Measurements from ENCODE around the gene FKRP.

The FKRP gene

DNA sequence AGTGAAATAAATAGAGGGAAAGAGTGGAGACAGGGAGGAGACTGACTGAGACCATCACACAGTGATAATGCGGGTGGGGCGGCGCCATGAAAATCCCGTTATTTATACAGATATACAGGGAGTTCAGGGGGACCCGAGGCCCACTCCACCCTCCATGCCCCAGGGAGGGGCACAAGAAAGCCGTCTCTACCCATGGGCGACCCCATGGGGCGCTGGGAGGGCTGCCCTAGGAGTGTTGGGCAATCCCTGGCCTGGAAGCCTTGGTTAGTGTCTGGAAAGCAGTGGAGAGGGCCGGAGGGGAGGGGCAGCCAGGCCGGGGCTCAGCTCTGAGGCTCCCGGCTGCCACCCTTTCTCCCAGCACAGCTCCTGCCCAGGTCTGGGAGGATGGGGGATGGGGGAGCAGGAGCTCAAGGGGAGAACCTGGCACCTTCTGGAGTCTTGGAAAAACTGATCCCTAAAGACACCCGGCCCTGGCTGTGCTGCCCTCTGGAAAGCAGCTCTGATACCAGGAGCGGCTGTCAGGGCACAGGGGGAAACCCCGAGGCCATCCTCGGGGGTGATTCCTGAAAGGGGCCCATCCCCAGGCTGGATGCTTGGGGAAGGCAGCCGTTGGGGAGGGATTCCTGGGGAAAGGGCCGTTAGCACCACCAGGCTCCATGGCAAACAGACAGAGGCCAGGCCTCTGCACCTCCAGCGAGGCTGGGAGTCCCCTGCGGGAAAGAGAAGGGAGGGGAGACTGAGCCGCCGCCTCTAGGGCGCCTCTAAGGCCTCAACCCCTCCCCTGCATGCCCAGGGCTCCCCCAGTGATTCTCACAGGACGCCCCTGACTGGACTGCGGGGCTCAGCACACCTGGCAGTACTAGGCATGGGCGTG lies 26.0 kb upstream of the FKRP start:
- DNase-seq, result no peak

DNA sequence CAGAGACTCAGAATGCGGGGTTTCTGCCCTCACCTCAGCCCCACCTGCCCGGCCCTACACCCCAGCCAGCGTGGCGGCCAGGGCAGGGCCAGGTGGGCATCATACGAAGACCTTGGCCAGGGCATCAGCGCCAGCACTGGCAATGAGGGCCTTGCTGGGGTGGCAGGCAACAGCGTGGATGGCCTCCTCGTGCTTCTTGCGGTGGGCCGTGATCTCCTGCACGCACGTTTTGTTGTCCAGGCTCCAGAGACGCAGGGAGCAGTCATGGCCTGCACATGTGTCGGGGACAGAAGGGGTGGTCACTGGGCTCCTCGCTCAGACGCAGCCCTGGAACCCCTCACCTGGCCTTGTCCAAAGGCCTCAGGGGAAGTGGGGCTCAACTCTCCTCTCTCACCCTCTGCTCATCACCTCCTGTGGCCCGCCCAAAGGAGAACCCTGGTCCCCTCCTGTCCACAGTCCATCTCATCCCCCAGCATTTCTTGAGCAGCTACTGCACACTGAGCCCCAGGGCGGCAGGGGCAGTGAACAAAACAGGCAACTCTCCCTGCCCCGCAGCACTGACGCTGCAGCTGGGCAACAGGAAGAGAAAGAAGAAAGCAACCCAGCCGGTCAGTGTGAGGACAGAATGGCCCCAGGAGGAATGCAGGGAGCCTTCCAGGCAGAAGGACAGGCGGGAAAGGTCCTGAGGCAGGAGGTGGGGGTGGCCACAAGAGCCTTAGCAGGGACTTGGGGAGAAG lies 25.2 kb upstream of the FKRP start:
- no peak for DNase-seq

DNA sequence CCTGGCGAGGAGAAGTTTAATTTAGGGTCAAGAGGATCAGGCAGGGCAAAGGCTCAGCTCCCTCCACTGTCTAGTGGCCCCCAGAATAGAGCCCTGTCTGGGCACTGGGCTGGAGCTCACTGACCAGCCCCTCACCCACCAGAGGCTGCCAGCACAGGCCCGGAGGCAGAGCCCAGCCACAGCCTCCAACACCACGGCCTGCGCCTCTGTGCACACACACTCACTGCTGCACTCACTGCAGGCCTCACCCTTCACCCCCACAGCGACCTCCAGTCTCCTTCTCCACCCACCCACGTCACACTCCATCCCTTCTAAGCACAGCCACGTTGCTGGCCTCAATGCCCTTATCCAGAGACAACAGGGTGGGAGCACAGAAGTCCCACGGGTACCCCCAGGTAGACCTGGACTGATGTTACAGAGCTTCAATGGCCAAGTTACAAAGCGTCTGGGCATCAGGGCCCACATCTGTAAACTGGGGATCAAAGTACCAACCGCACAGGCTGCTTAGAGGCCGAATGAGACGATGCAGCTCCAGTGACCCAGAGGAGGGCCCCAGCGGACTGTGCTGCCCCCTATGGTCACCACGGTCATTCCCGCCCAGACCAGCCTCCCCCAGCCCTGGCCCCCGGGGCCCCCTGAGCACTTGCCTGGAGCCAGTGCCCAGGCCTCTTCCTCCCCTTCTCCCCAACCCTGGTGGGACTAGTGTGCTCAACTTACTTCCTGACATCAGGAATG lies 24.4 kb upstream of the FKRP start:
- no peak for DNase-seq

DNA sequence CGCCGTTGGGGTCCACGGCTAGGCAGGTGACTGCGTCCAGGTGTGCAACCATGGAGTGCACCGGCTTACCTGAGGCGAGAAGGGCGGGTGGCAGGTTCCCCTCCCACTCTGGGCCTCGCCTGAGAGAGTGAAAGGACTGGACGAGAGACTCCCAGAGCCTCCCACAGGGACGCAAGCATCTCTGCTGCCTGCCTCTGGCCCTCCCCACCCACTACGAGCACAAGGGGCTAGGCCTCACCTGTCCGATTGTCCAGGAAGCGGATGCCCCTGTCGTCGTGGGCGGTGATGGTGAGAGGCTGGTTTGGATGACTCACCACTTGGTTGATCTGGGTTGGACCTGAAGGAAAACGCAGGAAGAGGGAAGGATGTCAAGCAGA lies 23.9 kb upstream of the FKRP start:
- no peak for DNase-seq

DNA sequence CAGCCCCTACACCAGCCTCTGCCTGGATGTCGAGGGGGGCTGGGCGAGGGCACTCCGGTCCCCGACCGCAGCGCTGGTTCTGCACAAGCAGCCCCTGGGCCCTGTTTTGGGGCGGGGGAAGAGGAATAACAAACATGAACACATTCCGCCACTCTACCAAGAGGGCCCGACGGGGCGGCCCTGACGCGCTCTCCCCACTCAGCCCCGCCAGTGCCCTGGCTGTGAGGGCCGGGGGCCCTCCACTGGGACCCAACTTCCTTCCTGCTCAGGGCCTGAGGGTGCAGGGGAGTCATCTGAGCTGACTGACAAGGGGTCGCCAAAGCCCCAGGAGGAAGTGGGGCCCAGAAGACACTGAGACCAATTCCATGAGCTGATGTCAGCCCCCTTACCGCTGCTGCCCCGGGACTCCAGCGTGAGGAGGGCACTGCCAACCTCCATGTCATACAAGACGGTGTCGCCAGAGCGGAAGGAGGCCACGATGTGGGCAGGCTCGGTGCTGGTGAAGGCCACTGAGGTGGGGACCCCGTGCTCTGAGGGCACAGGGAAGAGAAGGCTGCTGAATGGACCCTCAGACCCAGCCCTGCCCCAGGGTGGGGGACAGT lies 23.3 kb upstream of the FKRP start:
- DNase-seq, result no peak

DNA sequence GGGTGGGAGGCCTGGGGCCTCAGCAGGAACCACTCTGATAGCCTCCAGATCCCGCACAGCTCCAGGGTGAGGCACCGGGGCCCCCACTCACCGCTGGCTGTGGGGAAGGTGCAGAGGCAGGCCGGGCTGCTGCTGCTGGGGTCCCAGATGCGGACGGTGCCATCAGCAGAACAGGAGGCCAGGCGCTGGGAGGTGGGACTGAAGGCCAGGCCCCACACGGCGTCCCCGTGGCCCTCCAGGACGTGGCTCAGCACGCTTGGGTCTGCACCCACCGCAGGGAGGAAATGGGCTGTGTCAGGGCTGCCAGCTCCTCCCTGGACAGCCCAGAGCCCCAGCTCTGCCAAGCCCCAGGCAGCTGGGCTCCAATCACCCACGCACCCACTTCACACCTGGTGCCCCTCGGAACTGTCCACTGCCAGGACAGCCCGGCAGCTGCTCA lies 22.8 kb upstream of the FKRP start:
- DNase-seq, result no peak

DNA sequence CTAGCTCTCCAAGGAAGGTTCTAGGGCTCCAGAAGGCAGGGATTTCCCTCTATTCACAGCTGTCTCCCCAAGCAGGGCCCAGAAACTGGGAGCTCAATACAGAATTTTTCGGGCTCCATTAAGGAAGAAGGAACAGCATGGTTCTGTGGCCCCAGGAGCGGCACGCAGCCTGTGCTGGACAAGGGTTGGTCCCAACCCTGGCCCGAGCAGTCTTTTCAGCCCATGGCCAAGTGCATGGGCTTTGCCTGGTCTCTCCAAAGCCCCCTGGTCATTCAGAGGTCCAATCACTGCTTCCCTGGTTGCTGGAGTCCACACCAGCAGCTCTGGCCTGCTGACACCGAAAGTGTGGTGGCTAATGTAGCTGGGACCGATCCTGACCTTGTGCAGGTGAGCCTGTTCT lies 22.4 kb upstream of the FKRP start:
- DNase-seq, result no peak

DNA sequence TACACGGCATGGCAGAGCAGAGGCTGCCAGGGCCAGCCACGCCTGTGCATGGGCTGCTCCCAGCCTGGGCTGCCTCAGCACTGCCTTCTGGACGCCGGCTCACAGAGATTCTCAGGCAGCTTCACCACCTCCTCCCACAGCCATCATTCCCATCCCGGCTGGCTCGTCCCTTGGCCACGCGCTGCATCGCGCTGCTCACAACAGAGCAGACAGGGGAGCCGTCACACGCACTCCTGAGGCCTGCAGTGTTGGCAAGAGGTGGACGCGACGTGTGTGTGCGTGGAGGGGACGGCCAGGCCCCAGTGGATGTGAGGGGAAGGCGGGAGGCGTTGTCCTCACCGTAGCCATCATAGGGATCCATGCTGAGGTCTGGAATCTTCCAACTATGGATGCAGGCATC lies 21.4 kb upstream of the FKRP start:
- no peak for DNase-seq

DNA sequence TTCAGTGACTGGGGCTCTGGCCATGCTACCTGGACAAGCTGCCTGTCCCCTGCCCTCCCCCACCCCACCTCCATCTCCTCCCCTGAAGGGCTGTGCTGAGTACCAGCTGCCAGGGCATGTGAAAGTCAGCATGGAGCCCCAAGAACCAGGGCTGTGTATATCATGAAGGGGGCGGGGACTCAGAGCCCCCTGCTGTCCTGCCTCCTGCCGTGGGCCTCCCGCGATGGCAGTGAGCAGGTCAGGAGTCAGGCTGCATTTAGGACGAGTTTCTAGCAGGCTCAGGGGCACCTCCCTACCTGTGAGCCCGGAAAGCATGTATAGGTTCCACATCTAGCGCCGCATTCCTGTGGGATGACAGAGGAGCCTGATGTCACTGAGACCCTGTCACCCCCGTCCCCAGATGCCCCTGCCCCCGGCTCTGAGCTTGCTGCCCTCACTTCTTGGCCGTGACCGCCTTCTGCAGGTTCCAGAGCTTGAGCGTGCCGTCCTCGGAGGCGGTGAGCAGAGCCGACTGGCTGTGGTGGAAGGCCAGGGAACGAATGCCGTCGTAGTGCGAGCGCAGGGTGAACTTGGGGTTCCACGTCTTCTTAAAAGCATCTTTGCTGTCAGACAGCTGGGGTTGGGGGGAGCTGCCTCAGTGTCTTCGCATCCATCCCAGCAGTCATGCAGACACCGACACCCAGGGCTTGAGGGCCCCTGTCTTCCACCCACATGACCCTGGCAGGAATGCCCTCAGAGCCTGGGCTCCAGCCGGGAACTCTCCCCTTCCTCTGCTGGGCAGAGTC lies 20.6 kb upstream of the FKRP start:
- DNase-seq, result no peak

DNA sequence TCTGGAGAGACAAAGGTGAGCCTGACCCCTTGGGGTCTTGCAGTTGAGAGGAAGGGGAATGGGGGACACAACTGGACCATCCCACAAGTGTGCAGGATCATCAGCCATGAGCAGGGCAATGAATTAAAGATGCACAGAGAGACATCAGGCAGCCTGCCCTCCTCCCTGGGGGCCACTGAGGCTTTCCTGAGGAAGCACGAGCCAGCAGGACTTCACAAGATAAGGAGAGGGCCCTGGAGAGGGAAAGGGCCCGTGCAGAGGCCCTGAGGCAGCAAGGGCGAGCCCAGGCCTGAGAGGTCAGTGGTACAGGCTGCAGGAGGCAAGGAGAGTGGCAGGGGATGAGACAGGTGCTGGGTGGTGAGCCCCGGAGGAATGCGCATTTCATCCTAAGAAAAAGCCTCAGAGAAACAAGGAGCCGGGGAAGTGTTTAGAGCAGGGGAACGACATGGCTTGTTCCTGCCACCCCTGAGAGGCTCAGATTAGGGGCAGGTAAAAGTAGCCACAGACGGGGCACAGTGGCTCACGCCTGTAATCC lies 19.9 kb upstream of the FKRP start:
- no peak for DNase-seq

DNA sequence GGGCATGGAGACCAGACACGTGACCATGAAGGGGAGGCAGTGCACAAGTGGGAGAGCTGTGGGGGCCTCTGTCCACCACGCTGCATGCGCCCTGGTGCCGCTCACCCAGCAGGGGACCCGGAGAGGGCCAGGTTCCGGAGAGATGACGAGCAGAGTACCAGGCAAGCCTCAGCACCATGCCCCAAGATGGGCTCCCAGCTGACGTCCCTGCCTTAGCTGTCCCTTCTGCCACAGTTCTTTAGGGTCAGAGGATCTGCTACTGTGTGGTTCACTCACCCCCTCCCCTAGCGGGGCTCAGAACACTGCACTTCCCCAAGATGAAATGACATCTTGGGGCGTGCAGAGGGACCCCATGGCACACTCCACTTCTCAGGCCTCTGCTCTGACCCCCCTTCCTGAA lies 19.3 kb upstream of the FKRP start:
- DNase-seq, result no peak

DNA sequence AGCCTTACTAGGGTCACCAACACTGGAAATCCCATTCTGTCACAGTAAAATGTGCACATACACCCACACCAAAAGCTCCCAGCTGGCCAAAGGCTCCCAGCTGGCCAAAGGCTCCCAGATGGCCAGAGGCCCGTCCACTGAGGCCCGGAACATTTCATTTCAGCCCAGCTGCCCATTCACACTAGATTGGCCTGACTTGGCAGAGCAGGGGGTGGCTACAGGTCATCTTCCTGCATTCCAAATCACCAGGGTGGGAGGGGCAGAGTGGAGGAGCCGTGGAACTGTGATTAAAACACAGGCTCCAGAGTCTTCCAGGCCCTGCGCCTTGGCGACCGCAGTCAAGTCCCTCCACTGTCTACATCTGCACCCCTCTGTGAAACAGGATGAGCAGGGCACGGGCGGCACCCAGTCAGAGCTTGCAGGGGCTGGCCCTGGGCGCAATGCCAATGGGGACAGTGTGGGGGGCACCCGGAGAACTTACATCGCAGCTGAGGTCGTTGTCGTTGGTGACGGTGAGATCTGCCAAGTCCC lies 18.8 kb upstream of the FKRP start:
- DNase-seq, result no peak

DNA sequence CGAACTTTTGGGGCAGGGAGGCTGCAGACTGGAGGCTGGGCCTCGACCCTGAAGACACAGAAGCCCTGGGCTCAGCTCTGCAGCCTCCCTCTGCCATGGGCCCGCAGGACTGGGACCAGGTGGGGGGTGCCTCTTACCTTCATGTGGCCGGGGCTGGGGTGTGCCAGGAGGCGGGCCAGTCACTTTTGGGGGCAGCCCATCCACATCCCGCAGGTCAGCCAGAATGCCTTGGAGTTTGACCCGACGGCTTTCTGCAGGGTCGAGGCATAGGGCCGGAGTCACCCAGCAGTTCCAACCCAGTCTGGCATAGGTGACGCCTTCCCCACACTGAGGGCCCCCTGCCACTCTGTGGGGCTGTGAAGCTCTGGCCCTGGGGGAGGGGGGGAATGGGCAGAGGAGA lies 18.1 kb upstream of the FKRP start:
- no peak for DNase-seq

DNA sequence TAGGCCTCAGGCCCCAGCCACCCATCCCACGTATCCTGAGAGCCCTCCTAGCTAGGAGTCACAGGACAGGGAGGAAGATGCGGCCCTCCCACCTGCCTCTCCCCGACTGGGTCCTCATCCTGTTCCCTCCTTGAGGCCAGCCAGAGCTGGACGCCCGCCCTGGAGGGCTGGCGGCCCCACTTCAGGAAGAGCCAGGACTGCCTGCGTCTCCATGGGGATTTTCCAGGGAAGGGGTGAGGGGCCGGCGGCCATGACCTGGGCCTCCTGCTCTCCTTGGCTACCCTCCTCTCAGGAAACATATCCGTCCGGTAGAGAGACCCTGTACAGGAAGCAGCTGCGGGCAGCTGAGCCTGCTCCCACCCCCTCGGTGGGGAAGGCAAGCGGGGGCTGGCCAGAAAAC lies 17.6 kb upstream of the FKRP start:
- no peak for DNase-seq

DNA sequence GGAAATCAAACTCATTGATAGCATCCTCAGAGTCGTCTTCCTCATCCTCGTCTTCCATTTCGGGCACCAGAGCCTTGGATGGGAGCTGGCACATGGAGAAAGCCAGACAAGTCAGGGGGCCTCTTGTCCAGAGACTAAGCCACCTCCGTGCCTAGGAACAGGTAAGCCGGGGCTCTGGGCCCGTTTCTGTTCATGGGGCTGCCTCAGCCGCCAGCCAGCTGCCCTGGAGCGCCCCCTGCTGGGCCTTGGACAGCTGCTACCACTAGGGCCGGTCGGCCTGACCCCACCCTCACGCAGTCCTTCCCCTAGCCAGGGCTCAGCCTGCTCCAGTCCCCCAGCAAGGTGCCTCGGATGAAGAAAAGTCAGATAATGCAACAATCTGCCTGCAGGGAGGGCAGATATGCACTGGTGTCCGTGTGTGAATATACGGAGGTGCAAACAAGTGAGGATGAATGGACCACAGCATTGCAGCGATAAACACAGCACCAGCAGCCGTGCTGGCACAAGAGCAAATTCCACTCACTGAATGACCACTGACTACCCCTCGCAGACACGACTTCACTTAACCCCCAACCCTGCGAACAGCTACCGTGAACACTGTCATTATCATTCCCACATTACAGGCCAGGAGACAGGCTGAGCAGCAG lies 17.0 kb upstream of the FKRP start:
- DNase-seq, result peak; percentile 85

DNA sequence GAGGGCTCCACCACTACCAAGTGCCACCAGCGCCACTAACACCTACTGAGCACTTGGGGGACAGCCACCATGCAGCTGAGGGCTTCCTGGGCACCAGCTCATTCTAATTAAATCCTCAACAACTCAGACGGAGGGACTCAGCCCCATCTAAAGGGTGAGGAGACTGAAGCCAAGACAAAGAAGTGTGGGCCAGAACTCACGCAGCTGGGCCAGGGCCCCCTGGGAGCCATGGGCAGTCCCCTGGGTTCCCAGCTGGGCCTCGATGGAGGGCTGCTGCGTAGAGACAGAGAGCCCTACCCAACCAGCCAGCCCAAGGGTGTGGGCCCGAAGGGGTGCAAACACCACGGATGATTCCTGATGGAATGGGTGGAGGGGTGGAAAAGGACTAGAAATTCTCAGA lies 16.2 kb upstream of the FKRP start:
- no peak for DNase-seq

DNA sequence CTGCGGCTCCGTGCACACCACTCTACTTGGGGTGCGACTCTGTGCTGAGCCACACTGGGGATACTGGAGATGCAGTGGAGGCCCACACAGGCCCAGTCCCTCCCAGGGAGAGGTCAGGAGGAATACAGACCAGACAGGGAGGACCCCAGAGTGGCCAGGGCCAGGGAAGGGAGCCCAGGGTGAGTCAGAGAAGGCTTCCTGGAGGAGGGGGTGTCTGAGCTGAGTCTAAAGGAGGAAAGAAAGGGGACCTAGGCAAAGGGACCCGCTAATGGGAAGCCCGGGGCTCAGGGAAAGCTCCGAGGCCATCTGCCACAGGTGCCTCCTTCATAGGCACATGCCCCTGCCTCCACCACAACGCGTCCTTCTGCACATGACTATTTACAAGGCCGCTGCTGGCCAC lies 15.7 kb upstream of the FKRP start:
- DNase-seq, result no peak

DNA sequence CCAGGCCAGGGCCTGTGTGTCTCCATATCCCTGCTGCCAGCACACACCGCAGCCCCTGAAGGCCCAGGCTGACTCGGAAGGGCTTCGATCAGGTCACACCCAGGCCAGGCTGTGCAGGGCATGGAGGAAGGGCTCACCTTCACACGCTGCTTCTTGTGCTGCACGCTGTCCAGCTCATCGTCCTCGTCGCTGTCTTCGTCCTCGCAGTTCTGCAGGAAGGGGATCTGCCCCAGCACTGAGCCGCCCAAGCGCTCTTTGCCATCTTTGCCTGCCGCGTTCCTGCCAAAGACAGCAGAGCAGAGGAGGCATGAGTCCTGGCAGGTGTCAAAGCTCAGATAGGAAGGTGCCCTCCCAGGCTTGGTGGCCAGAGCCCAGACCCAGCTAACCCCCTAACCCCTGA lies 15.3 kb upstream of the FKRP start:
- DNase-seq, result no peak

DNA sequence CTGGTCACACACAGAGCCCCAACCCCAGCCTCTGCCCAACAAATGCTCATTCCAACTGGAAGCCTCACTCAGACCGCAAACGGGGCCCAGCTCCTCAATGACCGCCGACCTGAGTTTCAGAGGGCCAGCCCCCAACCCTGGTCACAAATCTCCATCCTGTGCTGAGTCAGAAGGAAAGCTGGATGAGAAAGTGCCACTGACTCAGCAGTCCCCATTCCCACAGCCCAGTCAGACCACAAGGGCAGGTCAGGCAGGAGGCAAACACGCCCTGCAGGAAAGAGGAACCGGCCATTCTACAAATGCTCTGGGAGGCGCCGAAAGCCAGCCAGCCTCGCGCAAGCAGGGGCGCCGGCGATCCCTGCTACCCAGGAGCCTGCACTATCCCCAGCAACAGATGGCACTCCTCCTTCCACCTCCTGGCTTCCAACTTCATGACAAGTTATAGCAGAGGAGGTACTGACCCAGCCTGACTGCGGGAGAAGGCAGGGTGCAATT lies 14.8 kb upstream of the FKRP start:
- peak; percentile 33 for DNase-seq

DNA sequence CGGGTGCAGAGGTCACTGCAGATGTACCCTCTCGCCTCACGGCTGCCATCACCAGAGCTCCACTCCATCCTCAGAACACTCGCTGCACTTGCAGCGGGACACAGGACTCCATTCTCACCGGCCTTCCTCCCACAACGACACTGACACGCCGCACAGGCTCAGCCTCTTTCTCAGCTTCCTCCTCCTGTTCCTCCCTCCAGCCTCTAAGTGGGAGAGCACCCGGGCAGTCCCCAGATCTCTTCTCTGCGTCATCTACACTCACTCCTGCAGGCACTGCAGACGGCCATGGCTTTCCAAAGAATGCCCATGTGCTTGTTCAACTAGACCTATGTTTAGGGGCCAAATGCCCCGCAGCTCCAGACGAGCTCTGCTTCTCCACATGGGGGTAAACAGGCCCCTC lies 14.3 kb upstream of the FKRP start:
- no peak for DNase-seq
